ENCODE data around the gene ZNF667. TPM values are rescaled to one million over a fixed set of nuclear protein-coding genes. Genes with fewer than 3 reads are reported as not detected.

The ZNF667 gene
- total RNA-seq, 2 experiments from 2014 or later: not detected

- intact Hi-C loops (cut with micrococcal nuclease): no loop called here
- POLR2A ChIA-PET: no interaction called here
Observed at GRCh38 chr19:56423276-56423984, 53.7 kb downstream of the ZNF667 start.

GRCh38 chr19:56405062-56405461 lies 72.1 kb downstream of the ZNF667 start:
- peak; percentile 34 for DNase-seq
- Mint-ChIP-seq H3K4me1 (ENCODE audit: low read depth) (peaks cover 27% of the 10 kb centered on the region), H3K36me3 (peaks cover 73% of the 10 kb centered on the region), H3K27me3 (no peaks in the 10 kb centered on the region), H3K4me3 (peak overlapping the region; percentile 76), H3K27ac (no peak overlapping the region), H3K9me3 (peaks cover 66% of the 10 kb centered on the region)
- POLR2A ChIA-PET: no interaction called here
- CTCF ChIA-PET: no interaction called here
- intact Hi-C loops (cut with micrococcal nuclease): no loop called here

More at GRCh38 chr19:56423276-56423984, 53.7 kb downstream of the ZNF667 start:
- no peak for DNase-seq
- no peak overlapping the region for H3K4me3 Mint-ChIP-seq
- CTCF ChIA-PET: no interaction called here
- H3K36me3 Mint-ChIP-seq: peaks cover 73% of the 10 kb centered on the region
- H3K27ac Mint-ChIP-seq: no peak overlapping the region
- no peaks in the 10 kb centered on the region for H3K4me1 Mint-ChIP-seq (ENCODE audit: low read depth)
- no peaks in the 10 kb centered on the region for H3K27me3 Mint-ChIP-seq
- peaks cover 88% of the 10 kb centered on the region for H3K9me3 Mint-ChIP-seq

- peak overlapping the region; percentile 98 for H3K27ac Mint-ChIP-seq
- peaks cover 27% of the 10 kb centered on the region for H3K4me1 Mint-ChIP-seq (ENCODE audit: low read depth)
- H3K27me3 Mint-ChIP-seq: no peaks in the 10 kb centered on the region
- H3K36me3 Mint-ChIP-seq: peaks cover 70% of the 10 kb centered on the region
- peak overlapping the region; percentile 76 for H3K4me3 Mint-ChIP-seq
- ChIA-PET CTCF (no interaction called here), POLR2A (interaction anchor here (1.4 kb wide), 1 partner anchor 12 kb away, joined by 6 read pairs; the partner anchor contains the start of gene ZNF582)
- intact Hi-C loops (cut with micrococcal nuclease): loop anchor here (5.0 kb wide), 2 partner anchors 193 to 878 kb away; partner anchors contain the start of genes ZNF460 and ZNF71
- H3K9me3 Mint-ChIP-seq: peaks cover 67% of the 10 kb centered on the region
- no peak for DNase-seq
Observed at GRCh38 chr19:56404705-56405056, 72.5 kb downstream of the ZNF667 start.

- Mint-ChIP-seq H3K4me1 (ENCODE audit: low read depth) (peaks cover 27% of the 10 kb centered on the region), H3K9me3 (peaks cover 70% of the 10 kb centered on the region), H3K4me3 (peak within 1 kb of the TSS; percentile 76), H3K27me3 (no peaks in the 10 kb centered on the region), H3K36me3 (peaks cover 71% of the 10 kb centered on the region), H3K27ac (peak within 1 kb of the TSS; percentile 98)
- intact Hi-C loops (cut with micrococcal nuclease): loop anchor here (1.0 to 5.0 kb wide), 5 partner anchors 11 to 878 kb away; partner anchors contain the start of genes ZFP28, ZNF460, ZNF470 and ZNF582
- CTCF ChIA-PET: no interaction called here
- peak; percentile 94 for DNase-seq
- POLR2A ChIA-PET: interaction anchor here (1.0 to 1.4 kb wide), 2 partner anchors 11 to 89 kb away, joined by 4 to 6 read pairs; partner anchors contain the start of genes ZNF582 and ZSCAN5A
Observed at GRCh38 chr19:56403764-56404704, 73.1 kb downstream of the ZNF667 start, which contains the start of gene ZNF583. TSS of gene ZNF583 (plus strand) at chr19:56404332. CDS start at chr19:56407115, 2,783 bp downstream.

- peaks cover 27% of the 10 kb centered on the region for H3K4me1 Mint-ChIP-seq (ENCODE audit: low read depth)
- peak overlapping the region; percentile 76 for H3K4me3 Mint-ChIP-seq
- peaks cover 69% of the 10 kb centered on the region for H3K9me3 Mint-ChIP-seq
- DNase-seq: peak; percentile 25
- H3K36me3 Mint-ChIP-seq: peaks cover 71% of the 10 kb centered on the region
- CTCF ChIA-PET: no interaction called here
- POLR2A ChIA-PET: interaction anchor here (1.0 to 1.4 kb wide), 2 partner anchors 10 to 88 kb away, joined by 4 to 6 read pairs; partner anchors contain the start of genes ZNF582 and ZSCAN5A
- no peaks in the 10 kb centered on the region for H3K27me3 Mint-ChIP-seq
- peak overlapping the region; percentile 98 for H3K27ac Mint-ChIP-seq
- intact Hi-C loops (cut with micrococcal nuclease): loop anchor here (1.0 to 5.0 kb wide), 5 partner anchors 10 to 879 kb away; partner anchors contain the start of genes ZFP28, ZNF460, ZNF470 and ZNF582
Observed at GRCh38 chr19:56403261-56403660, 73.9 kb downstream of the ZNF667 start.

- no peak for DNase-seq
- Mint-ChIP-seq H3K27ac (no peak overlapping the region), H3K27me3 (no peaks in the 10 kb centered on the region), H3K36me3 (peaks cover 63% of the 10 kb centered on the region), H3K9me3 (peaks cover 74% of the 10 kb centered on the region), H3K4me1 (ENCODE audit: low read depth) (peaks cover 26% of the 10 kb centered on the region), H3K4me3 (no peak overlapping the region)
- intact Hi-C loops (cut with micrococcal nuclease): loop anchor here (5.0 kb wide), 2 partner anchors 197 to 882 kb away; partner anchors contain the start of genes ZNF460 and ZNF71
- ChIA-PET POLR2A (no interaction called here), CTCF (no interaction called here)
Observed at GRCh38 chr19:56400485-56400884, 76.7 kb downstream of the ZNF667 start.

GRCh38 chr19:56398809-56399208 lies 78.3 kb downstream of the ZNF667 start:
- POLR2A ChIA-PET: no interaction called here
- CTCF ChIA-PET: no interaction called here
- intact Hi-C loops (cut with micrococcal nuclease): no loop called here
- Mint-ChIP-seq H3K36me3 (peaks cover 64% of the 10 kb centered on the region), H3K27ac (no peak overlapping the region), H3K9me3 (peaks cover 80% of the 10 kb centered on the region), H3K27me3 (no peaks in the 10 kb centered on the region), H3K4me1 (ENCODE audit: low read depth) (peaks cover 13% of the 10 kb centered on the region), H3K4me3 (no peak overlapping the region)
- DNase-seq: no peak

GRCh38 chr19:56393119-56394012 lies 83.8 kb downstream of the ZNF667 start, which contains the start of gene ZNF582:
TSS of gene ZNF582 (minus strand) at chr19:56393534. CDS start at chr19:56391752, 1,782 bp downstream.
- ChIA-PET CTCF (interaction anchor here (1.2 kb wide), 1 partner anchor 705 kb away, joined by 3 read pairs; no protein-coding TSS in a partner anchor), POLR2A (interaction anchor here (1.6 kb wide), 1 partner anchor 11 kb away, joined by 6 read pairs; the partner anchor contains the start of gene ZNF583)
- H3K27me3 Mint-ChIP-seq: no peaks in the 10 kb centered on the region
- DNase-seq: peak; percentile 94
- peak within 1 kb of the TSS; percentile 77 for H3K4me3 Mint-ChIP-seq
- peaks cover 73% of the 10 kb centered on the region for H3K9me3 Mint-ChIP-seq
- intact Hi-C loops (cut with micrococcal nuclease): loop anchor here (1.0 to 5.0 kb wide), 3 partner anchors 10 to 251 kb away; partner anchors contain the start of gene ZNF444
- H3K36me3 Mint-ChIP-seq: peaks cover 67% of the 10 kb centered on the region
- peaks cover 7% of the 10 kb centered on the region for H3K4me1 Mint-ChIP-seq (ENCODE audit: low read depth)
- peak within 1 kb of the TSS; percentile 84 for H3K27ac Mint-ChIP-seq

Other genes with a start within 250 kb of the ZNF667 start
- not detected for gene EDDM13, start 204.6 kb downstream of the ZNF667 start, total RNA-seq
- gene ZSCAN5A, start 162.5 kb downstream of the ZNF667 start, total RNA-seq: 1 to 10 TPM; 4.5 to 5.2 TPM
- gene ZNF582, start 83.8 kb downstream of the ZNF667 start, total RNA-seq: under 1 TPM; 0.58 to 0.71 TPM
- gene ZNF583, start 73.0 kb downstream of the ZNF667 start, total RNA-seq: 1 to 10 TPM; 1.6 to 1.8 TPM
- under 1 TPM; 0.24 to 0.39 TPM for gene ZNF471, start 30.5 kb upstream of the ZNF667 start, total RNA-seq
- gene ZFP28, start 61.6 kb upstream of the ZNF667 start, total RNA-seq: 1 to 10 TPM; 2.9 to 4.0 TPM
- gene ZNF470, start 90.1 kb upstream of the ZNF667 start, total RNA-seq: 1 to 10 TPM; 1.7 to 1.8 TPM
- 1 to 10 TPM; 2.7 to 3.1 TPM for gene ZNF71, start 118.0 kb upstream of the ZNF667 start, total RNA-seq
- gene SMIM17, start 165.8 kb upstream of the ZNF667 start, total RNA-seq: not detected
- gene ZNF835, start 194.4 kb upstream of the ZNF667 start, total RNA-seq: 1 to 10 TPM in 1 of 2 experiments, under 1 TPM in 1; 0.97 to 2.2 TPM